PC-3 (cell line): ENCODE measurements around the gene ZNF746.

Experiments
- EZH2phosphoT487 ChIP-seq: fragments of 300-600 bp; sonication (generic); IDR thresholded peaks from 2 replicates; pipeline ENCODE4 v1.6.1; 2018; ENCODE audit warnings: mild to moderate bottlenecking, antibody characterized with exemption, low read length, borderline replicate concordance
- TF ChIP-seq, protein P1 (sequence below): fragments of 300-600 bp; sonication (generic); conservative IDR thresholded peaks from 2 replicates; pipeline ENCODE4 v1.5.1; 2017; ENCODE audit warnings: antibody characterized with exemption, low read depth, mild to moderate bottlenecking, low read length

DNA sequence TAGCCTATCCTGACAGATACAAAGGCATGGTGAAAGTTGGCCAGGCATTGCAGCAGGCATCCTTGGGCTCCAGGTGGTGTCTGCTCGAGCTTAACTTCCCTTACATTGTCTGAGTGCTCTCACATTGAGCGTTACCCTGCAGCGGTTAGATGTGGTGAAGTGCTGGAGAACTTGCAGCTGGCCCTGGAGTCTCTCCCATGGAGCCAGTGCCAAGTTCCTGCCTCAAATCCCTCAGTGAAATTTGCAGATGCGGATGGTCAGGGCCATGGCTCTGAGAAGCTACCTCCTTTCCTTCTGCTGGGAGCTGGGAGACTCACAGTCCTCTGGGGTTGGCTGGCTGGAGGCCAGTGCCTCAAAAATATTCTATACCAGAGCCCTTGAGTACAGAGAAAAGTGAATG is 3.3 kb upstream of the ZNF746 start:
- TF ChIP-seq, protein P1, sequence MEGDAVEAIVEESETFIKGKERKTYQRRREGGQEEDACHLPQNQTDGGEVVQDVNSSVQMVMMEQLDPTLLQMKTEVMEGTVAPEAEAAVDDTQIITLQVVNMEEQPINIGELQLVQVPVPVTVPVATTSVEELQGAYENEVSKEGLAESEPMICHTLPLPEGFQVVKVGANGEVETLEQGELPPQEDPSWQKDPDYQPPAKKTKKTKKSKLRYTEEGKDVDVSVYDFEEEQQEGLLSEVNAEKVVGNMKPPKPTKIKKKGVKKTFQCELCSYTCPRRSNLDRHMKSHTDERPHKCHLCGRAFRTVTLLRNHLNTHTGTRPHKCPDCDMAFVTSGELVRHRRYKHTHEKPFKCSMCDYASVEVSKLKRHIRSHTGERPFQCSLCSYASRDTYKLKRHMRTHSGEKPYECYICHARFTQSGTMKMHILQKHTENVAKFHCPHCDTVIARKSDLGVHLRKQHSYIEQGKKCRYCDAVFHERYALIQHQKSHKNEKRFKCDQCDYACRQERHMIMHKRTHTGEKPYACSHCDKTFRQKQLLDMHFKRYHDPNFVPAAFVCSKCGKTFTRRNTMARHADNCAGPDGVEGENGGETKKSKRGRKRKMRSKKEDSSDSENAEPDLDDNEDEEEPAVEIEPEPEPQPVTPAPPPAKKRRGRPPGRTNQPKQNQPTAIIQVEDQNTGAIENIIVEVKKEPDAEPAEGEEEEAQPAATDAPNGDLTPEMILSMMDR: no peak
- no peak for TF ChIP-seq EZH2phosphoT487
